Stimulated activated CD4-positive, alpha-beta T cell treated with anti-CD3 and anti-CD28 coated beads, TNF-alpha, amount 100 ng/mL, for 4 hours (primary cell): ENCODE results near the gene OR52W1.
"Not testable (repeated sequence)": the region's sequence is repeated elsewhere in the genome, so short reads cannot be mapped to it uniquely, and the experiment has no call there.

Experiments
- DNase-seq, 3 experiments: peaks; one replicate each; pipeline ENCODE4 v3.0.0-alpha.2; 2020; ENCODE audit warnings: low read depth in 3 of 3

OR52W1 gene

GRCh38 chr11:6217722-6218121, 18.7 kb downstream of the OR52W1 start:
- no peak for DNase-seq

GRCh38 chr11:6219359-6219758, 20.3 kb downstream of the OR52W1 start:
- DNase-seq: no peak

GRCh38 chr11:6223854-6224253, 24.8 kb downstream of the OR52W1 start:
- DNase-seq: no peak

- no peak for DNase-seq
Measured at GRCh38 chr11:6224421-6224820, 25.4 kb downstream of the OR52W1 start.

GRCh38 chr11:6225024-6225423, 26.0 kb downstream of the OR52W1 start:
- no peak for DNase-seq

GRCh38 chr11:6225896-6226295, 26.9 kb downstream of the OR52W1 start:
- DNase-seq: no peak

GRCh38 chr11:6228520-6228919, 29.5 kb downstream of the OR52W1 start:
- no peak for DNase-seq

- no peak for DNase-seq
Measured at GRCh38 chr11:6229911-6230310, 30.9 kb downstream of the OR52W1 start.

- DNase-seq: no peak
Measured at GRCh38 chr11:6232899-6233298, 33.9 kb downstream of the OR52W1 start.

GRCh38 chr11:6233984-6234386, 35.0 kb downstream of the OR52W1 start:
- no peak for DNase-seq

GRCh38 chr11:6234387-6235107, 35.5 kb downstream of the OR52W1 start, which contains the start of gene FHIP1B:
FHIP1B (minus strand) TSS chr11:6234636; CDS start chr11:6224516, 10,120 bp downstream.
- peak; percentile 93 to 99 (median 98) for DNase-seq

GRCh38 chr11:6237266-6237665, 38.2 kb downstream of the OR52W1 start:
- no peak for DNase-seq

- DNase-seq: no peak
Measured at GRCh38 chr11:6237761-6238302, 38.8 kb downstream of the OR52W1 start.

GRCh38 chr11:6238902-6239301, 39.9 kb downstream of the OR52W1 start, which contains the start of gene CNGA4:
CNGA4 (plus strand) TSS chr11:6239089; CDS start chr11:6239207, 118 bp downstream.
- DNase-seq: no peak

- DNase-seq: no peak
Measured at GRCh38 chr11:6240139-6240538, 41.1 kb downstream of the OR52W1 start.

- no peak for DNase-seq
Measured at GRCh38 chr11:6240781-6241180, 41.8 kb downstream of the OR52W1 start.

GRCh38 chr11:6241316-6241715, 42.3 kb downstream of the OR52W1 start:
- no peak for DNase-seq

- DNase-seq: no peak
Measured at GRCh38 chr11:6245536-6245935, 46.5 kb downstream of the OR52W1 start.

GRCh38 chr11:6248248-6248647, 49.2 kb downstream of the OR52W1 start:
- no peak for DNase-seq

- DNase-seq: not testable (repeated sequence)
Measured at GRCh38 chr11:6248897-6249296, 49.9 kb downstream of the OR52W1 start.
